ENCODE results near the gene PJA2. TPM values are rescaled to one million over a fixed set of nuclear protein-coding genes. Genes with fewer than 3 reads are reported as not detected.

The PJA2 gene
- total and polyA plus RNA-seq, 2 of the 8 experiments (the other 6 are each of a cell fraction or from before 2014, with no cell fraction given), result 15.3 to 47.7 TPM

- H4K5ac ChIP-seq (ENCODE audit: insufficient read length, low read depth, low read length), result no peak overlapping the region
- no peak overlapping the region for H3K56ac ChIP-seq (replicated peaks; ENCODE audit: insufficient read length, low read depth, low read length)
- H4K8ac ChIP-seq (ENCODE audit: extremely low read depth, insufficient read depth, low read length), result no peak overlapping the region; the same call in 1 of the 2 replicates
- no peak overlapping the region for H2BK12ac ChIP-seq (ENCODE audit: low read depth, low read length)
- no peaks in the 10 kb centered on the region for H3K9me3 ChIP-seq (ENCODE audit: insufficient read depth in 2 of 2, low read depth in 1 of 2, low read length in 1 of 2)
- H3K79me2 ChIP-seq (ENCODE audit: control insufficient read depth in 1 of 2, insufficient read depth in 2 of 2, low read length in 2 of 2), result no peaks in the 10 kb centered on the region
- DNase-seq (ENCODE audit: low read depth in 1 of 2, low spot score in 2 of 2) (no peak), FAIRE-seq (no peak)
- no peak overlapping the region for H3K4me3 ChIP-seq (ENCODE audit: extremely low read depth in 1 of 4, insufficient read depth in 2 of 4, low read depth in 3 of 4, low read length in 4 of 4)
- H3K79me1 ChIP-seq (ENCODE audit: low read depth, low read length), result no peaks in the 10 kb centered on the region
- H3K27me3 ChIP-seq (replicated peaks in 1 of 4; ENCODE audit: control insufficient read depth in 3 of 4, extremely low read depth in 1 of 4, insufficient read depth in 3 of 4, low read length in 3 of 4), result peaks cover 0 to 2% (median 0%) of the 10 kb centered on the region in 4 experiments; a peak in 1 of 7 replicates
- no peaks in the 10 kb centered on the region for H3K23me2 ChIP-seq (ENCODE audit: low read depth, low read length)
- no peak overlapping the region; the same call in 1 of the 2 replicates for H3K27ac ChIP-seq (ENCODE audit: low read depth, low read length)
- H3K23ac ChIP-seq (ENCODE audit: insufficient read length), result no peak overlapping the region
- H3K9ac ChIP-seq (replicated peaks in 1 of 4; ENCODE audit: extremely low read depth in 1 of 4, low read depth in 3 of 4, low read length in 3 of 4), result no peak overlapping the region
- no peaks in the 10 kb centered on the region for H3K36me3 ChIP-seq (ENCODE audit: control insufficient read depth in 2 of 4, insufficient read depth in 4 of 4, low read length in 3 of 4)
- no peak overlapping the region for H4K91ac ChIP-seq (replicated peaks; ENCODE audit: insufficient read length, low read length)
- H2BK5ac ChIP-seq (ENCODE audit: low read depth, low read length), result no peak overlapping the region
- TF ChIP-seq NRF1 (IDR thresholded peaks at IDR 0.05; ENCODE audit: low read depth, low read length) (no peak), SRF (IDR thresholded peaks at IDR 0.05; ENCODE audit: low read depth, low read length) (no peak), ATF2 (IDR thresholded peaks at IDR 0.05; ENCODE audit: low read length) (no peak), SIN3A (conservative IDR thresholded peaks at IDR 0.05 in 1 of 2, IDR thresholded peaks at IDR 0.05 in 1 of 2; ENCODE audit: low read depth in 1 of 2, low read length in 2 of 2) (no peak), SP4 (IDR thresholded peaks at IDR 0.05; ENCODE audit: low read length) (no peak), HDAC6 (IDR thresholded peaks at IDR 0.05; ENCODE audit: low read depth, low read length) (no peak), JUND (IDR thresholded peaks at IDR 0.05; ENCODE audit: low read length) (no peak)
- H2AFZ ChIP-seq (ENCODE audit: low read length), result peak overlapping the region; percentile 81
- H2BK120ac ChIP-seq (replicated peaks; ENCODE audit: low read depth, low read length), result no peak overlapping the region
- no peak overlapping the region for H3K18ac ChIP-seq (ENCODE audit: extremely low read depth, low read length)
- WGBS, 2 experiments (ENCODE audit: extremely low coverage in 1 of 2, insufficient coverage in 1 of 2, insufficient read length in 1 of 2, insufficient replicate concordance in 2 of 2, low coverage in 1 of 2, low lambda C conversion rate in 2 of 2, missing lambda C conversion rate in 1 of 2), result 88% methylated on average over 2 of the region's 2 CpGs; no CpG with 5 or more reads in 1 of the 2 experiments
- no peak overlapping the region for H2BK15ac ChIP-seq (ENCODE audit: low read length)
- no peaks in the 10 kb centered on the region for H3K4me1 ChIP-seq (replicated peaks in 1 of 4; ENCODE audit: control insufficient read depth in 3 of 4, insufficient read depth in 4 of 4, low read length in 3 of 4)
- no peaks in the 10 kb centered on the region for H4K20me1 ChIP-seq (replicated peaks in 1 of 2; ENCODE audit: control insufficient read depth in 1 of 2, insufficient read depth in 2 of 2, low read length in 2 of 2)
- no peak overlapping the region for H3K4me2 ChIP-seq (ENCODE audit: insufficient read depth in 1 of 2, low read depth in 2 of 2, low read length in 2 of 2)
- CTCF ChIA-PET (ENCODE audit: partially characterized antibody), result interaction anchor here (0.6 kb wide), 1 partner anchor 155 kb away, joined by 3 read pairs; no protein-coding TSS in a partner anchor
- POLR2A ChIA-PET (ENCODE audit: partially characterized antibody), result interaction anchor here (0.9 to 1.3 kb wide), 2 partner anchors 9 to 12 kb away, joined by 3 to 4 read pairs; partner anchors contain the start of gene PJA2
- no peak overlapping the region for H3K4ac ChIP-seq (replicated peaks; ENCODE audit: insufficient read length, low read depth, low read length)
- no peak overlapping the region for H2BK20ac ChIP-seq (ENCODE audit: low read length)
- no peak overlapping the region for H3K14ac ChIP-seq (ENCODE audit: insufficient read length)
- no peak overlapping the region for H2AK5ac ChIP-seq (ENCODE audit: low read depth, low read length)
Observed at GRCh38 chr5:109421956-109422355, 12.2 kb upstream of the PJA2 start.

Measured in H1 (cell line).